ENCODE measurements around the gene ESCO1. TPM values are rescaled to one million over a fixed set of nuclear protein-coding genes. Genes with fewer than 3 reads are reported as not detected.

Gene ESCO1
- total RNA-seq, 1 experiment from 2014 or later, result 17.3 TPM

DNA sequence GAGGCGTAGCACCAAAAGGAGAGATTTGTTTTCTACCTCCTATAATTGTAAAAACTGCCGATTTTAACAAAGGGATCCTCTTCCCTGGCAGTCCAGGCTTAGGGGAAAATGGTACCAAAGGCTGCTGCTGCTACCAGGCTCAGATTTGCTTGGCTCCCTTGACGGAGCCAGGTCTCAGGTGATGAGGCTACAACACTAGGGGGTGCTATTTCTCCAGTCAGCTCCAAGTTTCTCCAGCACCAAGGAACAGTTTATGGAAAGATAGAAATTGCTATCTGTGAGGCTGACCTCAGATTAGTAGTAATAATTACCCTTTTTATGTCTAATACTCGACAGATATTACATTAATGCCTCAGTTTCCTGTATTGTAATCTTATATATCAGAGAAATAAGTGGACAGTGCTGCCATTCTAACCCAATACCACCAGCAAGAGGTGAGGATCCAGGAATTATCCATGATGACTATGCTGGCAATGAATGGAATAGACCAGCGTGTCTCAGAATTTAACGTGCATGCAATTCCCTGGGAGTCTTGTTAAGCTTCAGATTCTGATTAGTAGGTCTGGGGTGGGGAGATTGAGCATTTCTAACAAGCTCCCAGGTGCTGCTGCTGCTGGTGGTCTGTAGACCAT is 111.3 kb downstream of the ESCO1 start:
- peak; percentile 41 for DNase-seq (ENCODE audit: low read depth)

DNA sequence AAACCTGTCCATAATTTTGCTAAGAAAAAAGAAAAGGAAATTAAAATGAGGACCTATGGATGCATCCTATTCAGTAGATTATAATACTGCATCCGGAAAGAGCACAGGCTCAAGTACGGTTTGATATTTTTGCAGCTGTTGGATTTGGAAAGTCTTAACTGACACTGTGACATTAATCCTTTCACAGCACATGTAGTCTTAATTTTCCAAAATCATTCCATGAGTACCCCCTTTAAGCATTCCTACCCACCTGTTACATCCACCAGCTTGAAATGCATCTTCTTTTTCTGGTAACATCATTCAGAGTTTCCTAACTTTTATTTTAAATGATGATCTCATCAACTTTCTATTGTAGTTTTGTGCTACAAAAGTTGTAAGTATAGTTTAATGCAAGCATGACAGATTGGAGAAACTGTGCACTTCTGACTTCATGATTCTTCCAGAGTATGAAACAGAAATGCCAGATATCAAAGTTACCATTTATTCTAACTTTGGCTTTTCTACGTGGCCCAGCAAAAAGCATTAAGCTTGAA is 113.5 kb downstream of the ESCO1 start:
- no peak for DNase-seq (ENCODE audit: low read depth)

GRCh38 chr18:21484851-21485636 is 115.5 kb downstream of the ESCO1 start:
- no peak for DNase-seq (ENCODE audit: low read depth)

DNA sequence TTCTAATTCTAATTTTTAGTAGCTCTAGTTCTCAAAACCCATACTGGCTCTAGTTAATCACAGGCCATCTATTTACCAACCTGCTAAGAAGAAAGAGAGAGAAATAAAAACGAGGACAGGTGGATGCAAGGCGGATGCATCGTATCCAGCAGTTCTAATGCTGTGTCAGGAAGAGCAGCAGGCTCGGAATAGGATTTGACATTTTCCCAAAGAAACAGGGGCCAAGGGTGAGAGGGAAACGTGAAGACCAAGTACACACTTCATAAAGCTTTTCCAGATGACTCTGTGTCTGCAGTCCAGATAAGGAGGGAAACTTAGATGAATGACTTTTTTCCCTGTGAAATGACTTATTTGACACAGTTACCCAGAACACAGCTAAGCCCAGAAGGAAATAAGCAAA is 117.5 kb downstream of the ESCO1 start:
- DNase-seq (ENCODE audit: low read depth), result no peak

GRCh38 chr18:21481739-21482138 is 118.8 kb downstream of the ESCO1 start:
- no peak for DNase-seq (ENCODE audit: low read depth)

DNA sequence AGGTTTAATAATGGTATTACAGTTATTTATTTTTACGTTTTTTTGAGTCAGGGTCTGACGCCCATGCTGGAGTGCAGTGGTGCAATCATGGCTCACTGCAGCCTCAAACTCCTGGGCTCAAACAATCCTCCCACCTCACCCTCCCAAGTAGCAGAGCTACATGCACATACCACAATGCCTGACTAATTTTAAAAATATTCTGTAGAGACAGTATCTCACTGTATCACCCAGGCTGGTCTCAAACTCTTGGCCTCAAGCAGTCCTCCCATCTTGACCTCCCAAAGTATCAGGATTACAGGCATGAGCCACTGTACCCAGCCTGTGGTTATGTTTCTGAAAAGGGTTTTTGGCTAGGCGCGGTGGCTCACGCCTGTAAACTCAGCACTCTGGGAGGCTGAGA is 120.8 kb downstream of the ESCO1 start:
- no peak for DNase-seq (ENCODE audit: low read depth)

Other genes starting within 250 kb of the ESCO1 start
- 47.7 and 57.1 TPM in 2 replicates for gene SNRPD1, start 11.6 kb upstream of the ESCO1 start, total RNA-seq (2014; rRNA removed; shearing (Covaris generic))
- 9.0 and 11.1 TPM in 2 replicates for gene ABHD3, start 104.1 kb upstream of the ESCO1 start, total RNA-seq (2014; rRNA removed; shearing (Covaris generic))
- 28.4 and 32.8 TPM in 2 replicates for gene MIB1, start 140.1 kb upstream of the ESCO1 start, total RNA-seq (2014; rRNA removed; shearing (Covaris generic))

Measured in Daoy (cell line).